PC-3 (cell line): ENCODE results near the gene LCORL. TPM values are rescaled to one million over a fixed set of nuclear protein-coding genes. Genes with fewer than 3 reads are reported as not detected.

Source experiments
- ATAC-seq: fragments of 200-7000 bp; cut with Tn5 transposase; 2 replicates; pipeline ENCODE4 v1.9.1; 2020; ENCODE audit warnings: mild to moderate bottlenecking, moderate library complexity
- BruUV-seq: library from RNA; stranded (reverse); fragments of 400-500 nt; replicated peaks from 2 replicates; lab custom pipeline; 2021; lab: Mats Ljungman, UMichigan
- CTCF ChIA-PET: fragments of 300-600 bp; sonication (Branson Sonifier 250); formaldehyde crosslinking; loops from one replicate; lab custom pipeline; 2022; ENCODE audit warnings: antibody characterized with exemption; lab: Charles Lee
- POLR2A ChIA-PET: fragments of 300-600 bp; sonication (Branson Sonifier 250); formaldehyde crosslinking; loops from one replicate; lab custom pipeline; 2022; ENCODE audit warnings: antibody characterized with exemption; ENCODE audit not compliant: unreplicated experiment; lab: Charles Lee
- DNase-seq: peaks from one replicate; pipeline ENCODE4 v3.0.0-alpha.2; 2015
- H2AFZ ChIP-seq: fragments of 300-600 bp; sonication (generic); 2 replicates; pipeline ENCODE4 v1.6.0; 2016; ENCODE audit warnings: antibody characterized with exemption, low read length
- H3F3A ChIP-seq: fragments of 300-600 bp; sonication (generic); one replicate; pipeline ENCODE4 v1.6.0; 2017; ENCODE audit warnings: antibody characterized with exemption, low read length, control low read depth, mild to moderate bottlenecking; ENCODE audit not compliant: unreplicated experiment
- H3K27ac ChIP-seq: fragments of 300-600 bp; sonication (generic); 2 replicates; pipeline ENCODE4 v1.5.1; 2016; ENCODE audit warnings: mild to moderate bottlenecking, low read length
- H3K27me3 ChIP-seq: fragments of 300-600 bp; sonication (generic); 2 replicates; pipeline ENCODE4 v1.6.1; 2016; ENCODE audit warnings: low read length, mixed read lengths
- H3K36me3 ChIP-seq: fragments of 300-600 bp; sonication (generic); 2 replicates; pipeline ENCODE4 v1.6.1; 2016; ENCODE audit warnings: low read depth, mixed run types, low read length, mixed read lengths
- H3K4me1 ChIP-seq: fragments of 300-600 bp; sonication (generic); 2 replicates; pipeline ENCODE4 v1.5.1; 2016; ENCODE audit warnings: low read length; ENCODE audit not compliant: insufficient read depth
- H3K4me2 ChIP-seq: fragments of 300-600 bp; sonication (generic); 2 replicates; pipeline ENCODE4 v1.6.0; 2016; ENCODE audit warnings: low read length
- H3K4me3 ChIP-seq: fragments of 300-600 bp; sonication (generic); 2 replicates; pipeline ENCODE4 v1.5.1; 2016; ENCODE audit warnings: mild to moderate bottlenecking, low read length, mixed read lengths
- H3K79me2 ChIP-seq: fragments of 300-600 bp; sonication (generic); 2 replicates; pipeline ENCODE4 v1.6.1; 2017; ENCODE audit warnings: low read length, mixed read lengths
- H3K9ac ChIP-seq: fragments of 300-600 bp; sonication (generic); 2 replicates; pipeline ENCODE4 v1.6.0; 2016; ENCODE audit warnings: mild to moderate bottlenecking, low read length
- H3K9me2 ChIP-seq: fragments of 300-600 bp; sonication (generic); replicated peaks from 2 replicates; pipeline ENCODE4 v1.6.1; 2016; ENCODE audit warnings: mixed run types, low read length, mixed read lengths
- H3K9me3 ChIP-seq: fragments of 300-600 bp; sonication (generic); 2 replicates; pipeline ENCODE4 v1.6.1; 2016; ENCODE audit warnings: low read length, mixed read lengths
- H4K20me1 ChIP-seq: fragments of 300-600 bp; sonication (generic); 2 replicates; pipeline ENCODE4 v1.6.1; 2016; ENCODE audit warnings: low read length, mixed read lengths
- CTCF ChIP-seq: fragments of 300-600 bp; sonication (generic); conservative IDR thresholded peaks from 2 replicates; pipeline ENCODE4 v1.5.1; 2017; ENCODE audit warnings: antibody characterized with exemption, low read depth, mild to moderate bottlenecking, low read length
- EZH2 ChIP-seq: fragments of 300-600 bp; sonication (generic); IDR thresholded peaks from one replicate; pipeline ENCODE4 v1.6.1; 2017; ENCODE audit warnings: antibody characterized with exemption, mild to moderate bottlenecking, low read length; ENCODE audit not compliant: unreplicated experiment
- EZH2phosphoT487 ChIP-seq: fragments of 300-600 bp; sonication (generic); IDR thresholded peaks from 2 replicates; pipeline ENCODE4 v1.6.1; 2018; ENCODE audit warnings: mild to moderate bottlenecking, antibody characterized with exemption, low read length, borderline replicate concordance
- intact Hi-C: fragments of 100-400 bp; cut with micrococcal nuclease; formaldehyde crosslinking; loops from 2 replicates; pipeline ENCODE4 v1.9.0; 2023
- total RNA-seq: library from RNA; depleted of rRNA; stranded (reverse); fragments of >200 nt; gene quantifications from 2 replicates; pipeline ENCODE4 v1.2.3, GENCODE V29; 2014

The LCORL gene
- total RNA-seq, 1 experiment from 2014 or later, result 2.9 TPM

- no peak overlapping the region for H3K4me3 ChIP-seq
- no peak overlapping the region for H3K27ac ChIP-seq
- no peaks in the 10 kb centered on the region for H4K20me1 ChIP-seq
- DNase-seq (peak; percentile 4), ATAC-seq (no peak; the same call in 1 of the 2 replicates)
- intact Hi-C loops, result no loop called here
- no peak overlapping the region for H2AFZ ChIP-seq
- H3F3A ChIP-seq, result no peaks in the 10 kb centered on the region
- no peak overlapping the region for H3K9ac ChIP-seq
- H3K4me2 ChIP-seq, result no peak overlapping the region
- BruUV-seq, result no TSS peak
- TF ChIP-seq EZH2 (no peak), EZH2phosphoT487 (no peak), CTCF (no peak)
- H3K9me2 ChIP-seq, result no peaks in the 10 kb centered on the region
- H3K79me2 ChIP-seq, result no peaks in the 10 kb centered on the region
- ChIA-PET CTCF (no interaction called here), POLR2A (no interaction called here)
- no peaks in the 10 kb centered on the region for H3K27me3 ChIP-seq
- no peaks in the 10 kb centered on the region for H3K9me3 ChIP-seq
- peaks cover 36% of the 10 kb centered on the region for H3K36me3 ChIP-seq
- no peaks in the 10 kb centered on the region for H3K4me1 ChIP-seq
These were observed 175.3 kb downstream of the LCORL start for GRCh38 chr4:17846266-17846665.

GRCh38 chr4:17823871-17824669, 197.5 kb downstream of the LCORL start:
- intact Hi-C loops, result no loop called here
- POLR2A ChIA-PET, result no interaction called here
- Histone ChIP-seq H3K27ac (no peak overlapping the region), H3K9me3 (no peaks in the 10 kb centered on the region), H3K4me1 (no peaks in the 10 kb centered on the region), H4K20me1 (no peaks in the 10 kb centered on the region), H3K4me2 (no peak overlapping the region), H3K27me3 (no peaks in the 10 kb centered on the region), H2AFZ (no peak overlapping the region), H3F3A (no peaks in the 10 kb centered on the region), H3K9ac (no peak overlapping the region), H3K79me2 (no peaks in the 10 kb centered on the region), H3K4me3 (no peak overlapping the region), H3K9me2 (no peaks in the 10 kb centered on the region), H3K36me3 (peaks cover 45% of the 10 kb centered on the region)
- CTCF ChIA-PET, result no interaction called here
- DNase-seq (no peak), ATAC-seq (no peak)
- TF ChIP-seq EZH2, result no peak
- TF ChIP-seq CTCF, result no peak
- TF ChIP-seq EZH2phosphoT487, result no peak
- no TSS peak for BruUV-seq

GRCh38 chr4:17817027-17817426, 204.5 kb downstream of the LCORL start:
- ChIA-PET POLR2A (no interaction called here), CTCF (interaction anchor here (0.6 to 1.3 kb wide), 2 partner anchors 268 to 1028 kb away, joined by 3 read pairs; no protein-coding TSS in a partner anchor)
- Histone ChIP-seq H3K27me3 (no peaks in the 10 kb centered on the region), H4K20me1 (no peaks in the 10 kb centered on the region), H3K4me2 (no peak overlapping the region), H3K27ac (no peak overlapping the region), H3K9me2 (no peaks in the 10 kb centered on the region), H2AFZ (no peak overlapping the region), H3K4me3 (no peak overlapping the region), H3F3A (no peaks in the 10 kb centered on the region), H3K79me2 (peaks cover 65% of the 10 kb centered on the region), H3K36me3 (peaks cover 32% of the 10 kb centered on the region), H3K4me1 (peaks cover 8% of the 10 kb centered on the region; the same call in 1 of the 2 replicates), H3K9me3 (no peaks in the 10 kb centered on the region), H3K9ac (no peak overlapping the region)
- intact Hi-C loops, result loop anchor here (1.0 to 10.0 kb wide), 4 partner anchors 115 to 776 kb away; partner anchors contain the start of gene LCORL
- TF ChIP-seq CTCF (peak; percentile 57), EZH2phosphoT487 (no peak), EZH2 (no peak)
- BruUV-seq, result no TSS peak
- ATAC-seq, result peak; percentile 71
- DNase-seq, result peak; percentile 48
